ENCODE data around the gene FNBP1. TPM values are rescaled to one million over a fixed set of nuclear protein-coding genes. Genes with fewer than 3 reads are reported as not detected.
"Not testable (repeated sequence)": the region's sequence is repeated elsewhere in the genome, so short reads cannot be mapped to it uniquely, and the experiment has no call there.

The FNBP1 gene
- polyA plus RNA-seq, 3 donors: 37.6 to 60.7 (median 51.4) TPM

DNA sequence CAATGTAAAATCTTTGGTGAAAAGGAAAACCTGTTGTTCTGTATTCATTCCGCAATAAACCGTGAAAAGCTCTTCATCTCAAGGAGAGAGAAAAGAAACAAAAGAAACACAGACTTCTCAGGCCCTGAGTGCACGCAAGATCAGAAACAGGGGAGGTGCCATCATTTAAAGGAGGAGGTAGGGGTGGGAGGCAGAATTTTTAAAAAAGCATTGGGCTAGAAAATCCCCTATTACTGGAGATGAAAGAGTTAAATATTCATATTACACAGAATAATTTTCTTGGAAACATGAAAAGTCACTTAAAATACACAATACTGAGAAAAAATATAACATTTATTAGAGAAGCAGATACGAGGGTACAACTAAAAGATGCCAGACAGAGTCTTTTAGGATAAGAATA is 151.4 kb downstream of the FNBP1 start:
- Histone ChIP-seq H3K4me1 (ENCODE audit: control insufficient read depth in 1 of 2, insufficient read depth in 2 of 2, low read length in 2 of 2) (peaks cover 46 to 47% of the 10 kb centered on the region in 2 donors), H3K4me3 (replicated peaks in 1 of 3; ENCODE audit: low read depth in 2 of 3, low read length in 3 of 3) (no peak overlapping the region), H3K9me3 (replicated peaks in 1 of 2; ENCODE audit: control insufficient read depth in 1 of 2, insufficient read depth in 1 of 2, low read length in 2 of 2) (no peaks in the 10 kb centered on the region), H3K27ac (ENCODE audit: low read depth in 1 of 2, low read length in 2 of 2) (peak overlapping the region in 1 of 2 donors; percentile 92), H3K4me2 (replicated peaks; ENCODE audit: extremely low read depth, low read length, poor library complexity, severe bottlenecking) (no peak overlapping the region), H3K9ac (ENCODE audit: insufficient read depth, low read length, poor library complexity, severe bottlenecking) (no peak overlapping the region), H3K27me3 (ENCODE audit: control insufficient read depth in 2 of 2, insufficient read depth in 2 of 2, low read length in 2 of 2) (no peaks in the 10 kb centered on the region), H4K20me1 (ENCODE audit: insufficient read depth, low read length) (no peaks in the 10 kb centered on the region), H2AFZ (ENCODE audit: insufficient read depth, low read depth, low read length, poor library complexity, severe bottlenecking) (no peak overlapping the region), H3K79me2 (ENCODE audit: insufficient read depth, low read length) (peaks cover 19% of the 10 kb centered on the region), H3K36me3 (replicated peaks in 1 of 2; ENCODE audit: control insufficient read depth in 1 of 2, insufficient read depth in 2 of 2, low read length in 2 of 2) (peaks cover 21 to 33% of the 10 kb centered on the region in 2 donors)
- Mint-ChIP-seq H3K4me1 (peaks cover 54% of the 10 kb centered on the region), H3K36me3 (peaks cover 46 to 58% of the 10 kb centered on the region in 2 donors), H3K4me3 (no peak overlapping the region), H3K27me3 (ENCODE audit: low read depth in 3 of 3) (peaks cover 0 to 3% (median 0%) of the 10 kb centered on the region in 3 donors), H3K27ac (peak overlapping the region in 6 of 7 donors; percentile 45 to 98 (median 74)), H3K9me3 (no peaks in the 10 kb centered on the region)
- DNase-seq: no peak
- TF ChIP-seq, protein P1, sequence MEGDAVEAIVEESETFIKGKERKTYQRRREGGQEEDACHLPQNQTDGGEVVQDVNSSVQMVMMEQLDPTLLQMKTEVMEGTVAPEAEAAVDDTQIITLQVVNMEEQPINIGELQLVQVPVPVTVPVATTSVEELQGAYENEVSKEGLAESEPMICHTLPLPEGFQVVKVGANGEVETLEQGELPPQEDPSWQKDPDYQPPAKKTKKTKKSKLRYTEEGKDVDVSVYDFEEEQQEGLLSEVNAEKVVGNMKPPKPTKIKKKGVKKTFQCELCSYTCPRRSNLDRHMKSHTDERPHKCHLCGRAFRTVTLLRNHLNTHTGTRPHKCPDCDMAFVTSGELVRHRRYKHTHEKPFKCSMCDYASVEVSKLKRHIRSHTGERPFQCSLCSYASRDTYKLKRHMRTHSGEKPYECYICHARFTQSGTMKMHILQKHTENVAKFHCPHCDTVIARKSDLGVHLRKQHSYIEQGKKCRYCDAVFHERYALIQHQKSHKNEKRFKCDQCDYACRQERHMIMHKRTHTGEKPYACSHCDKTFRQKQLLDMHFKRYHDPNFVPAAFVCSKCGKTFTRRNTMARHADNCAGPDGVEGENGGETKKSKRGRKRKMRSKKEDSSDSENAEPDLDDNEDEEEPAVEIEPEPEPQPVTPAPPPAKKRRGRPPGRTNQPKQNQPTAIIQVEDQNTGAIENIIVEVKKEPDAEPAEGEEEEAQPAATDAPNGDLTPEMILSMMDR (IDR thresholded peaks at IDR 0.05): no peak
- no CpG with 5 or more reads among the region's 4 CpGs for WGBS (ENCODE audit: insufficient coverage)
- intact Hi-C loops (cut with micrococcal nuclease): no loop called here

DNA sequence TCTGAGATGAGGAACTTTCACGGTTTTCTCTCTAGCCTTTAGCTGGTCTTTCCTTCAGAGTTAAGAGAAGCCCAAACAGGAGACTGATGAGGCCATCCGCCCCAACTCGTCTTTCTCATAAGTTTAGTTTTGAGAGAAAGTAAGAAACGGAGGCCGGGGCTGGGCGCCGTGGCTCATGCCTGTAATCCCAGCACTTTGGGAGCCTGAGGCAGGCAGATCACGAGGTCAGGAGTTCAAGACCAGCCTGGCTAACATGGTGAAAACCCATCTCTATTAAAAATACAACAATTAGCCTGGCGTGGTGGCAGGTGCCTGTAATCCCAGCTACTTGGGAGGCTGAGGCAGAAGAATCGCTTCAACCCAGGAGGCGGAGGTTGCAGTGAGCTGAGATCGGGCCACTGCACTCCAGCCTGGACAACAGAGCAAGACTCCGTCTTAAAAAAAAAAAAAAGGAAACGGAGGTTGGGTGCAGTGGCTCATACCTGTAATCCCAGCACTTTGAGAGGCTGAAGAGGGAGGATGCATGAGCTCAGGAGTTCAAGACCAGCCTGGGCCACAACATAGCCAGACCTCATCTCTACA is 152.2 kb downstream of the FNBP1 start:
- H3K9me3 ChIP-seq (replicated peaks in 1 of 2; ENCODE audit: control insufficient read depth in 1 of 2, insufficient read depth in 1 of 2, low read length in 2 of 2); H3K27me3 Mint-ChIP-seq (ENCODE audit: low read depth in 3 of 3); H4K20me1 ChIP-seq (ENCODE audit: insufficient read depth, low read length); DNase-seq; H3K27me3 ChIP-seq (ENCODE audit: control insufficient read depth in 2 of 2, insufficient read depth in 2 of 2, low read length in 2 of 2); H3K9me3 Mint-ChIP-seq; intact Hi-C loops (cut with micrococcal nuclease): not testable (repeated sequence)
- WGBS (ENCODE audit: insufficient coverage): 43% methylated on average over 11 of the region's 14 CpGs
- peak overlapping the region; percentile 84 to 92 for H3K27ac ChIP-seq (ENCODE audit: low read depth in 1 of 2, low read length in 2 of 2)
- peak overlapping the region; percentile 9 to 90 (median 31) for H3K4me3 ChIP-seq (replicated peaks in 1 of 3; ENCODE audit: low read depth in 2 of 3, low read length in 3 of 3)
- H3K36me3 ChIP-seq (replicated peaks in 1 of 2; ENCODE audit: control insufficient read depth in 1 of 2, insufficient read depth in 2 of 2, low read length in 2 of 2): peaks cover 15 to 26% of the 10 kb centered on the region in 2 donors
- H2AFZ ChIP-seq (ENCODE audit: insufficient read depth, low read depth, low read length, poor library complexity, severe bottlenecking): peak overlapping the region; percentile 26
- Mint-ChIP-seq H3K36me3 (peaks cover 39 to 50% of the 10 kb centered on the region in 2 donors), H3K4me3 (peak overlapping the region; percentile 75 to 85), H3K4me1 (peaks cover 61% of the 10 kb centered on the region), H3K27ac (peak overlapping the region; percentile 92 to 99 (median 98))
- peak overlapping the region; percentile 41 for H3K9ac ChIP-seq (ENCODE audit: insufficient read depth, low read length, poor library complexity, severe bottlenecking)
- peaks cover 53 to 54% of the 10 kb centered on the region in 2 donors for H3K4me1 ChIP-seq (ENCODE audit: control insufficient read depth in 1 of 2, insufficient read depth in 2 of 2, low read length in 2 of 2)
- H3K79me2 ChIP-seq (ENCODE audit: insufficient read depth, low read length): peaks cover 22% of the 10 kb centered on the region
- peak overlapping the region; percentile 97 for H3K4me2 ChIP-seq (replicated peaks; ENCODE audit: extremely low read depth, low read length, poor library complexity, severe bottlenecking)
